Natural killer cell (primary cell): ENCODE results near the gene GRAMD4. TPM values are rescaled to one million over a fixed set of nuclear protein-coding genes. Genes with fewer than 3 reads are reported as not detected.

Experiments used
- ATAC-seq, 3 donors: fragments of 150-1000 bp in 2 of 3; fragments of 200-7000 bp in 1 of 3; cut with Tn5 transposase; 1 replicate in 1 of 3; 2 replicates in 2 of 3; pipeline ENCODE4 v1.10.0; 2021; ENCODE audit warnings: mild to moderate bottlenecking in 2 of 3, moderate library complexity in 2 of 3
- DNase-seq, 2 donors: peaks; one replicate each; pipeline versions ENCODE4 v3.0.0 to v3.0.0-alpha.2; 2013 to 2021; ENCODE audit warnings: mixed read lengths in 1 of 2
- H3K27ac ChIP-seq: one replicate; pipeline ENCODE4 v1.5.1; 2013; ENCODE audit warnings: mild to moderate bottlenecking, low read length
- H3K27me3 ChIP-seq: one replicate; pipeline ENCODE4 v1.6.1; 2013; ENCODE audit warnings: low read length; ENCODE audit not compliant: control insufficient read depth, insufficient read depth
- H3K36me3 ChIP-seq: one replicate; pipeline ENCODE4 v1.6.1; 2013; ENCODE audit warnings: low read length; ENCODE audit not compliant: control insufficient read depth, insufficient read depth
- H3K4me1 ChIP-seq: one replicate; pipeline ENCODE4 v1.6.1; 2013; ENCODE audit warnings: low read length; ENCODE audit not compliant: control insufficient read depth, insufficient read depth
- H3K4me3 ChIP-seq: one replicate; pipeline ENCODE4 v1.5.1; 2013; ENCODE audit warnings: low read length
- H3K9me3 ChIP-seq: one replicate; pipeline ENCODE4 v1.6.1; 2013; ENCODE audit warnings: low read length; ENCODE audit not compliant: control insufficient read depth, insufficient read depth
- H3K27ac Mint-ChIP-seq, 2 donors: one replicate each; pipeline ENCODE4 v1.8.0; 2022; ENCODE audit warnings: mild to moderate bottlenecking in 2 of 2, mixed read lengths in 2 of 2, moderate library complexity in 1 of 2
- H3K27me3 Mint-ChIP-seq, 2 donors: one replicate each; pipeline ENCODE4 v1.8.0; 2022; ENCODE audit warnings: low read depth in 2 of 2, mixed read lengths in 2 of 2
- H3K36me3 Mint-ChIP-seq: one replicate; pipeline ENCODE4 v1.8.0; 2022; ENCODE audit warnings: mixed read lengths
- H3K4me1 Mint-ChIP-seq, 2 donors: one replicate each; pipeline ENCODE4 v1.8.0; 2022; ENCODE audit warnings: mixed read lengths in 2 of 2
- H3K4me3 Mint-ChIP-seq: one replicate; pipeline ENCODE4 v1.8.0; 2022; ENCODE audit warnings: mild to moderate bottlenecking, moderate library complexity, mixed read lengths
- H3K9me3 Mint-ChIP-seq, 2 donors: one replicate each; pipeline ENCODE4 v1.8.0; 2022; ENCODE audit warnings: mixed read lengths in 2 of 2
- WGBS: methylation state at CpG from one replicate; pipeline ENCODE4 v1.1.7; 2013; ENCODE audit warnings: missing lambda C conversion rate; ENCODE audit not compliant: insufficient coverage; 5-methylcytosine and 5-hydroxymethylcytosine counted together
- intact Hi-C: fragments of 100-400 bp; cut with micrococcal nuclease; formaldehyde crosslinking; loops from one replicate; pipeline ENCODE4 v1.14.2; 2022
- total RNA-seq, 4 donors: library from RNA; stranded (reverse); fragments of 120-200 nt in 1 of 4; gene quantifications; one replicate each; pipeline versions ENCODE4 v1.2.3 to v1.2.4, GENCODE V29; 2013 to 2022
- TF ChIP-seq, protein P1 (sequence below): fragments of 200-600 bp; IDR thresholded peaks from one replicate; pipeline ENCODE4 v1.8.0; 2022; ENCODE audit warnings: antibody characterized with exemption

The GRAMD4 gene
- total RNA-seq, 3 donors from 2014 or later (not counting 1 experiment from before 2014, with no cell fraction given): 30.0 to 78.5 (median 41.6) TPM

DNA sequence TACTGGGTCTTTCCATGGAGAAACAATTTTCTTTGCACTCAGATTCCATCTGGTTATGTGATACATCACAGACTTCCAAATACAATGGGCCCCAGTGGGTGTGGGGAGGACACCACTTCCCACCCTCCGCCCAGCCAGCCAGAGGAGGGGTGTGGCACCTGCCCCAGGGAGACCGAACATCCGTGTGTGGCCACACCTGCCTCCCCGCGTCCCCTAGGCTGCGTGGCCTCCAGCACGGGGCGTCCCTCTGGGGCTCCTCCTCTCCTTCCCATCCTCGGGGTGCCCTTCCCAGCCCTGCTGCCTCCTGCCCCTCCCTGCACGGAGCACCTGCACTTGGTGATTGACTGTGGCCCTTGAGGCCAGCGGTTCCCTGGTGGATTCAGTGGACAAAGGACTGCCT, 68.8 kb downstream of the GRAMD4 start:
- Histone ChIP-seq H3K9me3 (no peaks in the 10 kb centered on the region), H3K36me3 (peaks cover 52% of the 10 kb centered on the region), H3K27me3 (no peaks in the 10 kb centered on the region), H3K4me3 (no peak overlapping the region), H3K4me1 (peaks cover 13% of the 10 kb centered on the region), H3K27ac (no peak overlapping the region)
- ATAC-seq (no peak), DNase-seq (no peak)
- Mint-ChIP-seq H3K27ac (no peak overlapping the region), H3K9me3 (no peaks in the 10 kb centered on the region), H3K27me3 (no peaks in the 10 kb centered on the region), H3K4me3 (no peak overlapping the region), H3K36me3 (no peaks in the 10 kb centered on the region), H3K4me1 (peaks cover 0 to 4% of the 10 kb centered on the region in 2 donors)
- 92% methylated on average over 11 of the region's 11 CpGs for WGBS
- intact Hi-C loops: no loop called here
- TF ChIP-seq, protein P1, sequence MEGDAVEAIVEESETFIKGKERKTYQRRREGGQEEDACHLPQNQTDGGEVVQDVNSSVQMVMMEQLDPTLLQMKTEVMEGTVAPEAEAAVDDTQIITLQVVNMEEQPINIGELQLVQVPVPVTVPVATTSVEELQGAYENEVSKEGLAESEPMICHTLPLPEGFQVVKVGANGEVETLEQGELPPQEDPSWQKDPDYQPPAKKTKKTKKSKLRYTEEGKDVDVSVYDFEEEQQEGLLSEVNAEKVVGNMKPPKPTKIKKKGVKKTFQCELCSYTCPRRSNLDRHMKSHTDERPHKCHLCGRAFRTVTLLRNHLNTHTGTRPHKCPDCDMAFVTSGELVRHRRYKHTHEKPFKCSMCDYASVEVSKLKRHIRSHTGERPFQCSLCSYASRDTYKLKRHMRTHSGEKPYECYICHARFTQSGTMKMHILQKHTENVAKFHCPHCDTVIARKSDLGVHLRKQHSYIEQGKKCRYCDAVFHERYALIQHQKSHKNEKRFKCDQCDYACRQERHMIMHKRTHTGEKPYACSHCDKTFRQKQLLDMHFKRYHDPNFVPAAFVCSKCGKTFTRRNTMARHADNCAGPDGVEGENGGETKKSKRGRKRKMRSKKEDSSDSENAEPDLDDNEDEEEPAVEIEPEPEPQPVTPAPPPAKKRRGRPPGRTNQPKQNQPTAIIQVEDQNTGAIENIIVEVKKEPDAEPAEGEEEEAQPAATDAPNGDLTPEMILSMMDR: no peak

DNA sequence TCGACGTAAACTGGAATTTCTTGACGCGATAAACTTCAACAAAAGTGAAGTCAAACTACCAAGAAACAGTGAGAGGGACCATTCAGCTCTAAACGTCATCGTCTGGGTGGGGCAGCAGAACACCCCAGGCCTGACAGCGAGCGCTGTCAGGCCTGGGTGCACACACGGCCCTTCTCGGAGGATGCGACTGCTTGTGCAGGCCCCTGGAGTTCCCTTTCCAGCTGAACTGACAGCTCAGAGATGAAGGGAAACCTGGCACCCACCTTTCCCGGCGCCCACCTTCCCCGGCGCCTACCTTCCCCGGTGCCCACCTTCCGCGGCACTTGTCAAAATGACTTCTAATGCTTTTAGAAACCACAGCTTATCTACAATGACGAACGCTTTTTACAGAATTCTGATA, 70.0 kb downstream of the GRAMD4 start:
- Histone ChIP-seq H3K4me3 (no peak overlapping the region), H3K27ac (no peak overlapping the region), H3K4me1 (peaks cover 9% of the 10 kb centered on the region), H3K9me3 (no peaks in the 10 kb centered on the region), H3K27me3 (no peaks in the 10 kb centered on the region), H3K36me3 (peaks cover 64% of the 10 kb centered on the region)
- H3K27me3 Mint-ChIP-seq: no peaks in the 10 kb centered on the region
- H3K4me1 Mint-ChIP-seq: peaks cover 0 to 4% of the 10 kb centered on the region in 2 donors
- intact Hi-C loops: no loop called here
- 96% methylated on average over 18 of the region's 20 CpGs for WGBS
- no peaks in the 10 kb centered on the region for H3K36me3 Mint-ChIP-seq
- H3K27ac Mint-ChIP-seq: no peak overlapping the region
- no peaks in the 10 kb centered on the region for H3K9me3 Mint-ChIP-seq
- TF ChIP-seq, protein P1: no peak
- no peak for ATAC-seq
- no peak for DNase-seq
- H3K4me3 Mint-ChIP-seq: no peak overlapping the region

DNA sequence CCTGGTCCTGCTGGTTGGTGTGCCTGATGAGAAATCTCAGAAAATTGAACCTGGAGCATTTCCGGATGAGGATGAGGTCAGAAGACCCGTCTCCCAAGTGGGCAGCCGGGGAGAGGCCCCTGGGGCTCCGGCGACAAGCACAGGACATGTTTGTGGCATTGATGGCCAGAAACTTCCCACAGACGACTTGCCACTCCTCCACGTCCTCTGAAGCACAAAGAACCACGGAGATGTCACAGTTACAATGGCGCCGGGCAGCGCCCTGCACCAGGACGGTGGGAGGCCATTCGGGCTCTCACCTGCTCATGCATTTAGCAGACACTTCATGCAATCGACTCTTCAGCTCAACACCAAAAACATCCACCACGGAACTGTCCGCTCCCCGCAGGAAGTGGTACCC, 71.4 kb downstream of the GRAMD4 start:
- H3K36me3 Mint-ChIP-seq: no peaks in the 10 kb centered on the region
- no peaks in the 10 kb centered on the region for H3K9me3 Mint-ChIP-seq
- no peak overlapping the region for H3K4me3 Mint-ChIP-seq
- no peak overlapping the region for H3K27ac Mint-ChIP-seq
- 87% methylated on average over 17 of the region's 17 CpGs for WGBS
- H3K27ac ChIP-seq: no peak overlapping the region
- H3K27me3 Mint-ChIP-seq: no peaks in the 10 kb centered on the region
- no peak for ATAC-seq
- H3K4me1 Mint-ChIP-seq: no peaks in the 10 kb centered on the region
- no peaks in the 10 kb centered on the region for H3K27me3 ChIP-seq
- H3K4me3 ChIP-seq: no peak overlapping the region
- no peaks in the 10 kb centered on the region for H3K9me3 ChIP-seq
- intact Hi-C loops: no loop called here
- H3K4me1 ChIP-seq: no peaks in the 10 kb centered on the region
- DNase-seq: no peak
- TF ChIP-seq, protein P1: no peak
- H3K36me3 ChIP-seq: peaks cover 68% of the 10 kb centered on the region

DNA sequence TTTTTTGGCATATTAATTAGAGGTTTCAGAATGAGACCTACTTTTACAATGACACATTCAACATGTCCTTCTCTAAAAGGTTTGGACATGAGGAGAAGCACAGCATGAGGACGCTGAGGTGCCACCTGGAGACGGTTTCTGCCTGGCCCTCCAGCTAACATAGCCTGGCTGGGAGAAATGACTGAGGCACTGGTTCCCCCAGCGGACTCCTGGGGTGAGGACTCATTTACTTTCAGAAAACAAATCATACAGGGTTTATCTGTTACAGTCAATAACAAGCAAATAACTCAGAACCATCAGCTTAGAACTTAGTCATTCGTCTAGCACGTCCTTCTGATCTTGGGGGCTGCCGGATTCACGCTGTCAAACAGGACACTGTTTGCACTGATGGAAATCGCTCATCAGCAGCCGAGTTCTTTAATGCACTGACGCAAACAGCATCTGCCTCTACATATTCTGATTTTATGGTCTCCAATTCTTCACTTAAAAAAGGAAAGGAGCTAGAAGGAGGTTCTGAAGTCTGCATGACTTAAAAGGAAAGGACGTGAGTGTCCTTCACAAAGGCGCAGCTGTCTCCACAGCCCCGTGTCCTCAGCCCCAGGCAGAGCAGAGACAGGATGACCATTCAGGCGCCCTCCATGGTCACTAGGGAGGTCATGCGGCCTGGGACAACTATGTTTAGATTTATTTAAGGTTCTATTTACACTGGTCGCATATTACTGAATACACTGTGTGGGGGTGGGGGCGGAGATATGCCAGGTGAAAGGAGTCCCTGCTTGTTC, 73.6 kb downstream of the GRAMD4 start:
- H3K27me3 ChIP-seq: no peaks in the 10 kb centered on the region
- peaks cover 70% of the 10 kb centered on the region for H3K36me3 ChIP-seq
- WGBS: 89% methylated on average over 17 of the region's 17 CpGs
- Mint-ChIP-seq H3K4me1 (no peaks in the 10 kb centered on the region), H3K27me3 (no peaks in the 10 kb centered on the region), H3K9me3 (no peaks in the 10 kb centered on the region), H3K27ac (no peak overlapping the region), H3K4me3 (no peak overlapping the region), H3K36me3 (no peaks in the 10 kb centered on the region)
- H3K4me3 ChIP-seq: no peak overlapping the region
- H3K4me1 ChIP-seq: no peaks in the 10 kb centered on the region
- ATAC-seq (no peak), DNase-seq (no peak)
- intact Hi-C loops: no loop called here
- no peak overlapping the region for H3K27ac ChIP-seq
- TF ChIP-seq, protein P1: no peak
- no peaks in the 10 kb centered on the region for H3K9me3 ChIP-seq
